GM19351 (cell line): Measurements from ENCODE around the gene TOLLIP.

Experiments used
- ATAC-seq: cut with Tn5 transposase; IDR thresholded peaks from one replicate; pipeline ENCODE4 v1.9.1; 2021; ENCODE audit warnings: mild to moderate bottlenecking, moderate library complexity; ENCODE audit not compliant: unreplicated experiment

TOLLIP gene

GRCh38 chr11:1300121-1300520 is 9.3 kb downstream of the TOLLIP start:
- ATAC-seq = no peak

DNA sequence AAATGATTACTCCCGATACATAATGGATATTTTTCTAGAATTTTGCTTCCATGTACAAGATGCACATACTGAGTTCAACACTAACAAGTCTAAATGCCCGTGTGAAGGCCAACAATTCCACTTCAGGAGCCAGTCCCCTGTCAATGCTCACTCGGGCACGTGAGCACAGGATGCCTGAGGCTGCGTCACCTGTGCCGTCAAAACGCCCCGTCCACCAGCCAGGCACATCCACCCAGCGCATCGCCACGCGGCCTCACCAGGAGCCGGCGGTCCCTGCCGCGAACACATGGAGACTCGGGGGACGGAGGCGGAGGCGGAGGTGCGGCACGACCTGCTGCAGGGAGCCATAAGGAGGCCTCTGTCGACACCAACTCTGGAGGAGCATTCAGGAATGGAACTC is 9.8 kb downstream of the TOLLIP start:
- no peak for ATAC-seq

DNA sequence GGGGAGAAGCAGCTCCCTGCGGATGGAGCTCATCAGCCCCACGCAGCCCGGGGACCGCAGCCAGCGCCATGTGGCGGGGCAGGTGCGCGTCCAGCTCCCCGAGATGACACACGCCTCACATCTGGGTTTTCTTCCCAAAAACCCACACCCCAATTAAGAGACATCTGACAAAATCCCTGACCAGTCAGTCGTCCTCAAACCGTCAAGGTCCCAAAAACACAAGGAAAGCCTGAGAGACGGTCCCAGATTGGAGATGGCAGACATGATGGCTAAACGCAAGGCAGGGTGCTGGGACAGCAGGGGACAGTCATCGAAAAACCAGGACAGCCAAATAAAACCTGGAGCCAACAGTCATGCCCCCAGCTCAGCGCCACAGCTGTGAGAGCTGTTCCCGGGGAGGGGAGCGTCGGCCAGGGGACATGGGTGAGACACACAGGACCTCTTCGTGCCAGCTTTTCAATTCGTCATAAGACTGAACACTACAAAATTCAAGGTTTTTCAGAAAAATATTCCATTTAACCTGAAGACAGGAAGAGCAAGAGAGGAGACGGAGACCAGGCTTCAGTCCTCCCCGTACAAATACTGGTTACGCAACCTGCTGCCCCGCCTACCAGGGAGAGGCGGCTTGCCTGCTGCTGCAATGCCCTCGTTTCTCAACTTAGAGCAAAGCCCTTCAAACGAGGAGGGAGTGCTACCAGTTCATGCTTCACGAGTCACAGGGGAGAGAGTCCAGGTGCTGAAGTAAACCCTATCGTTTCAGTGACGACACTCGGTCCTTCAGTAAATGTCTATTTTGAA is 10.5 kb downstream of the TOLLIP start:
- ATAC-seq = no peak

GRCh38 chr11:1297576-1298473 is 11.6 kb downstream of the TOLLIP start:
- ATAC-seq = no peak

- ATAC-seq = no peak
Measured at GRCh38 chr11:1297011-1297575, 12.3 kb downstream of the TOLLIP start.

- no peak for ATAC-seq
Measured at GRCh38 chr11:1296287-1296686, 13.1 kb downstream of the TOLLIP start.

DNA sequence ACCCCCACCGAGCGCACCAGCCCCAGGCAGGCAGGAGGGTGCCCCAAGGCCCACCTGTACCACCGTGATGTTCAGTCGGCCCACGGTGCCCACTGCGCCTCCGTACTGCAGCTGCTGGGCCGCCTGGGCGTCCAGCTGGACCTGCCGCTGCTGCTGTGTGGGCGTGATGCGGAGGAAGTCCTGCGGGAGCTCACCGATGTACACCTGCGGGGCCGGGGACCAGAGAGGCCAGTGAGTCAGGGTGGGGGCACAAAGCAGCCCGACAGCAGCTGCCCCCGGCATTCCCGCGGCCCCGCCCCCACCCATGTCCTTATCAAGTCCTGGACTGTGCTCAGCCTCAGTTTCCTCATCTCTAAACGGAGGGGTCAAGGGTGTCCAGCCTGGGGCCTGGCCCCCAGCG is 13.8 kb downstream of the TOLLIP start:
- no peak for ATAC-seq

DNA sequence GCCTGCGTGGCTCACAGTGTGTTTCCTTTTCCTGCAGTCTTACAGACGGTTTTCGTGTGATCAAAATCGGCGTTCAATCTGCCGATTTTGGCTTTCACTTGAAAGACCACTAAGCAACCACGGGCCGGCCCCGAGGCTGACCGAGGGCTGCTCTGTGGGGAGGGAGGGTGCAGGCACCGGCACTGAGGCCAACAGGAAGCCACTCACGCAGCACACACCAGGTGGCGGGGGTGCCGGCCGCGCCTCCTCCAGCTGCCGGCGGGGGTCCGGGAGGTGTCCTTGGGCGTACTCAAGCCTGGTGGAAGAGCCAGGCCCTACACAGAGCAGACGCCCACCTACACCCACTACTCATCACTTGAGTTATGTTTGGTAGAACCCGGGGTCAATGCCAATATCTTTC is 14.3 kb downstream of the TOLLIP start:
- ATAC-seq = no peak

GRCh38 chr11:1293619-1294015 is 15.8 kb downstream of the TOLLIP start:
- ATAC-seq = no peak

DNA sequence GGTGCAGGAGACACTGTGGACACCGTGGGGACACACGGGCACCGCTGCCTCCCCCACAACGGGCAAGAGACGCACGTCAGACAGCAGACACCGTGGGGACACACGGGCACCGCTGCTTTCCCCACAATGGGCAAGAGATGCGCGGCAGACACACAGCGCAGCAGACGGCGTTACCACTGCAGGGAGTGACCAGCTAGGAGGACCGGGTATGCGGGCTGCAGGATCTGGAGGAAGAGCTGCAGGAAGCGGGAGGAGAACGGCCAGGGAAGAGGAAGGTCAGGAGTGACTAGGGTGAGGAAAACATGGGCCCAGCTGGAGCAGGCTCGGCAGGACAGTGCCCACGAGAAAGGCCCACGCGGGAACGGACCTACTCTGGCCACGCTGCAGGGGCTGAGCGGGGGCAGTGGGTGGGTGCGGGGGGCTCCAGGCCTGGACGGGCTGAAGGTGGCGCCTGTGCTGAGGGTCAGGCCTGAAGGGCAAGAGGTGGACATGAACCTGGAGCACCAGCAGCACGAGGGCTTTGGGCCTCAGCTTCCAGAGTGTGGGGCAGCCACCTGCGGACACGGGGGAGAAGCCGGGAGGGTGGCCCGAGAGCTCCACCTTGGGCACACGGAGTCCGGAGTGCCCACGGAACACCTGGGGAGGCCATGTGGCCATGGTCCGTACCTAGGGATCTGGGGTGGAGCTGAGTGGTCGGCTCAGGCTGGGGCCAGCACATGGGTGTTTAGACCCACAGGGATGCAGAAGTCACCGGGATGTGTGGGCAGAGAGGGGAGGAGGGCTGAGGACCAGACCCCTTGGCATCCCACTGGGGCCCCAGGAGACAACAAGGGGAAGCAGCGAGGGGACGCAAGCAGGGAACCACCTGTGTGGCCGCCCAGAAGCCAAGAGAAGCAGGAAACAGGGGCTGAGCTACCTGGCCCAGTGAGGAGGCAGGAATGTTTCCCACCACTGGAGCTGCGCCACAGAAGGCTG is 16.5 kb downstream of the TOLLIP start:
- ATAC-seq = no peak

GRCh38 chr11:1292018-1292643 is 17.3 kb downstream of the TOLLIP start:
- ATAC-seq = no peak

DNA sequence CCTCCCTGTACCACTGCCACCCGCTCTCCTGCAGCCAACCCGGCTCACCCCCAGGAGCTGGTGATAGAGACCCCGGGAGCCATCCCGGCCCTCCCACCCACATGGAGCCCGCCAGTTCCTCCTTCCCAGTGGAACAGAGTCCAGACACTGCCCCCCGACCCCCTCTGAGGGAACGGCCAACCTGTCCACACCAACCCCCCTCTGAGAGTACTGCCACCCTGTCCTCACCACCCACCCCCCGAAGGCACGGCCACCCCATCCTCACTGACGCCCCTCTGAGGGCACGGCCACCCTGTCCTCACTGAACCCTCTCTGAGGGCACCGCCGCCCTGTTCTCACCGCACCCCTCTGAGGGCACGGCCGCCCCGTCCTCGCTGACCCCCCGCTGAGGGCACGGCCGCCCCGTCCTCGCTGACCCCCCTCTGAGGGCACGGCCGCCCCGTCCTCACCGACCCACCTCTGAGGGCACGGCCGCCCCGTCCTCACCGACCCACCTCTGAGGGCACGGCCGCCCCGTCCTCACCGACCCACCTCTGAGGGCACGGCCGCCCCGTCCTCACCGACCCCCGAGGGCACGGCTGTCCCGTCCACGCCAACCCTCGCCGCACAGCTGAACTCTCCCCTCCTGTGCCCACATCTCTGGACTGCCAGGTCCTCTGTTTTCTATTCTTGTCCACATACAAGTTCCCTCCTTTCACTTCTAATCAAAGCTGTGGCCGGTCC is 18.0 kb downstream of the TOLLIP start:
- ATAC-seq = no peak

DNA sequence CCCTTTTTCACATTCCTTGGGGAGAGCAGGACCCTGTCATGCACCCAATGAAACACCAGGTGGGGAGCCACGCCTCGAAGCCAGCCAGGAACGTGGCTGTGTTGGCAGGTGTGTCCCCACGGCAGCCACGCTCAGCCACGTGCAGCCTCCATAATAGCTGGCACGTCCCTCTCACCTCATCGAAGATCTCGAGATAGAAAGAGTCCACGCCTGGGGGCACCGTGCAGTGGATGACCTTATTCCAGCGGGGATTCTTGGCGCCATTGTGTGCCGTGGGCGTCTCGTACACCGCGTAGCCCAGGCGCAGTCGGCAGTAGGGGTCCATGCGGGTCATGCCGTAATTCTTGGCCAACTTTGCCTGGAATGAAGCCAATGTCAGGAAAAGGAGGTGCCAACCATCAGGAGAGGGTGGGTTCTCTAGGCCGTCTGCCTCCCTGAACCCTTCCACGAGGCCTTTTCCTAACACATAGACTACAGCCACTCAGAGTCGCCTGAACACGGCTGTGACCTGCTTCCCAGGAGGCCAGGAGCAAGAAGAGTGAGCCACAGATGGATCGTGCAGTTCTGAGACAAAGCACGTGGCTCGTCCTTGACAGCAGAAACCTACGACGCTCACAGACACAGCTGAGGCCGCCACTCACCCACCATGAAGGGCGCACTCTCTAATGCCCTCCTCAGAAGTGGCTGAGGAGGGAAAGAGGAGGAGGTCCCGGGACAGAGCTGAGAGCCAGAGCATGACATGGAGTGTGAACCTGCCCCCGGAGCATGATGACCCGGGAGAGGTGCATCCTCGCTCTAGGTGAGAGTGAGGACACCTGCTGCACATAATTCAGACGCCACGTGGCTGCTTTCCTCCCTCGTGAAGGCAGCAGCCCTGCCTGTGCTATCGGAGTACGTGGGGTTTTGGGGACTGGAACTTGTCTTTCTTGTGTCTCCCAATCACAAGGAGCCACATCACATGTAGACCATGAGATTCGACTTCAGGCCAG is 19.1 kb downstream of the TOLLIP start:
- ATAC-seq = no peak

- no peak for ATAC-seq
Measured at GRCh38 chr11:1289211-1289935, 20.1 kb downstream of the TOLLIP start.

GRCh38 chr11:1288426-1289151 is 20.8 kb downstream of the TOLLIP start:
- ATAC-seq = no peak

- ATAC-seq = no peak
Measured at GRCh38 chr11:1287928-1288327, 21.5 kb downstream of the TOLLIP start.

- no peak for ATAC-seq
Measured at GRCh38 chr11:1285876-1286275, 23.6 kb downstream of the TOLLIP start.
